ENCODE data around the gene OR8D1.

The OR8D1 gene

DNA sequence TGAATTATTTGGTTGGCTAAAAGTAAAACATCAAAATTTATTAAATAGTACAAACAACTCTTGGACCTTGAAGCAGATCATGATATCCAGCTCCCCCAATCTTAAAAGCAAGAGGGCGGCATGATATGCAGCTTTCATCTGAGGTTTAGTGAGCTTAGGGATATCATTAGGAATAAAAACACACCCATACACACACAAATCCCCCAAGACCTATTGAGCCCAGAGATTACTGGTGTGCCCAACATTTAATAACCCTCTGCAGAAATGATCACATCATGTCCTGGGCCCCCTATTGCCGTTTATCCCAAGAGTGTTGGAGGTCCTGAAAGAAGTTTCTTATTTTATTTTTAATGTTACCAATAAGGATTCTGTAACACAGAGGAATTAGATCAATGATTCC, at the start of gene OR8D1:
TSS of gene OR8D1 (minus strand) at position 101 of the 400 bp plus-strand sequence. CDS start 3,183 bp downstream, outside the sequence.
- DNase-seq (ENCODE audit: low read depth in 3 of 3, low spot score in 1 of 3) = no peak

DNA sequence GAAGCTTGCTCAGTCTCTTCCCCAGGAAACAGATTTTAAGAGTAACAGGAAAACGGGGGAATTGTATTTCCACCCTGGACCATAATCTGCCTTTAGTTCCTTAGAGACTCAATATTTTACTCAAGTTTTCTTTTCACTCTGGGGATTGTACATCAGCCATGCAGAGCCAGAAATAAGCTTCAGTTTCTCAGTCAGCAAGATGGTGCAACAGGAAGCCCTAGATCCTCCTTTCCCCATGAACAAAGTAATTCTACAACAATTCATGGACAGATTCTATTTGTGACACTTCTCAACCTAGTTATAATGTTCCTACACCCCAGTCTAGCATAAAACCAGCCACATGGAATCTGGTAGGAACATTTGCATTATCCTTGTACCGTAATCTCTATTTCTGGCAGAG, 45.8 kb upstream of the OR8D1 start:
- no peak for DNase-seq (ENCODE audit: low read depth in 3 of 3, low spot score in 1 of 3)

DNA sequence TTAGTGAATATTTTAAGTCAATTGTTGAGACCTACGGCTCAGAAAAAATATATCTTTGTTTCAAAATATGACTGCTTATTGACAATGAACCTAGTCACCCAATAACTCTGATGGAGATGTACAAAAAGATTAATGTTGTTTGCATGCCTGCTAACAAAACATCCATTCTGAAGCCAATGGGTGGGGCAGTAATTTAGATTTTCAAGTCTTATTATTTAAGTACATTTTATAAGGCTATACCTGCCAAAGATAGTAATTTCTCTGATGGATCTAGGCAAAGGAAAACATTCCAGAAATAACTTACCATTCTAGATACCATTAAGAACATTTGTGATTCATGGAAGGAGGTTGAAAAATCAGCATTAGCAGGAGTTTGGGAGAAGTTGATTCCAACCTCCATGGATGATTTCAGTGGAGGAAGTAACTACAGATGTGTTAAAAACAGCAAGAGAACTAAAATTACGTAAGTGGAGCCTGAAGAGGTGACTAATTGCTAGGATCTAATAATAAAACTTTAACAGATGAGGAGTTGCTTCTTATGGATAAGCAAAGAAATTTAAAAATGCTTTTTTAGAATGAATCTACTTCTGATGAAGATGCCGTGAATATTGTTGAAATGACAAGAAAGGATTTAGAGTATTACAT, 32.7 kb upstream of the OR8D1 start:
- no peak for DNase-seq (ENCODE audit: low read depth in 3 of 3, low spot score in 1 of 3)

DNA sequence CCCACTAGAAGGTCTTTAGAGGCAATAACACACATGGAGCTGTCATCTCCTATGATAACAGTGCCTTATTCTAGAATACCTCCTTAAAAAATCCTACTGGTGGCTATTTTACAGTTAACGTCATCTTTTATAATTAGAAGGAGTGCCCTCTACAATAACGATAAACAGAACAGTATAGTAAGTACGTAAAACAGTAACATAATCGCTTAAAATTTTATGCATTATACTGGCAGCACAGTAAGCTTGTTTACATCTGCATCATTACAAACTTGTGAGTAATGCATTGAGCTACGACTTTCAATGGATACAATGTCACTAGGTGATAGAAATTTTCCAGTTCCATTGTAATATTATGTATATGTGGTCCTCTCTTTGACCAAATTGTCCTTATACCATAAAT, 30.6 kb upstream of the OR8D1 start:
- DNase-seq (ENCODE audit: low read depth in 3 of 3, low spot score in 1 of 3) = no peak

DNA sequence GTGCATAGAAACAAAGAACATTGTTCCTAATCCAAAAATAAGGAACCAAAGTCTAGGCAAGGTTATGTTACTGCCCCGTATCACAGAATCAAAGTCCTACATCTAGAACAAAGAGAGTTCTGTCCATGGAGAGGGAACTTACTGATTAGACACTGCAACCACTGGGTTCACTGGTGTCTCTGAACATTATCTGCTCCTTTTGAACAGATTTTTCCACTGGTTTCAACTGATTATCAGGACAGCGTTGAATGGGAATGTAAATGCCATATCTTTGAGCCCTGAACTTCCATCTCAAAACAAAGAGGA, 26.3 kb upstream of the OR8D1 start:
- no peak for DNase-seq (ENCODE audit: low read depth in 3 of 3, low spot score in 1 of 3)

DNA sequence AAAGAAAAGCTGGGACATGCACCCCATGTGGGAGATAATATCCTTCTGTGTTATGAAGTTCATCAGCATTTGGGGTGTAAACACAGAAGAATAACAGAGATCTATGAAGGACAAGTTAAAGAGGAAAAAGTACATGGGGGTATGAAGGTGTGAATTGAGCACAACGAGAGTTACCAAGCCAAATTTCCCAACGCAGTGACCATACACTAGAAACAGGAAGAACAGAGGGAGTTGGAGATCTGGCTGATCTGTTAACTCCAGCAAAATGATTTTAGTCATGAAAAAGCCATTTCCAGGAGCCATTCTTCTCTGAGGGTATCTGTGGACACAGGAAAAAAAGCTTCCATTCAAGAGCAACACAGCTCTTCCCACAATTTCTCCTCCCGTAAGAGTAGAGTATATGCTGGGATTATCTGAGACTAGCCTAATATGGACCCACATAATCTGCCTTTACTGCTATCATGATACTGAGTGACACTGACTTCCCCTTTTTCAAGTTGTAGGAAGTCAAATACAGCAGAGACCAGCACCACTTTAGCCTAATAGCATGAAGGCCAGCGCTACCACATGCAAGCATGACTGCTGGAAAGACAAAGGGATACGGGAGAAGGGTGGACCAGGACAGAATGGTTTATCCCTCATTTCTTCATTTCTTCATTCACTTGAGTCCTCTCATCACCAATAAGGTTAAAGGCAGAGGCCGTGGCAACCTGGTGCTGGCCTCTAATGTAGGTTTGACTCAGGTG, 25.8 kb upstream of the OR8D1 start:
- DNase-seq (ENCODE audit: low read depth in 3 of 3, low spot score in 1 of 3) = no peak

DNA sequence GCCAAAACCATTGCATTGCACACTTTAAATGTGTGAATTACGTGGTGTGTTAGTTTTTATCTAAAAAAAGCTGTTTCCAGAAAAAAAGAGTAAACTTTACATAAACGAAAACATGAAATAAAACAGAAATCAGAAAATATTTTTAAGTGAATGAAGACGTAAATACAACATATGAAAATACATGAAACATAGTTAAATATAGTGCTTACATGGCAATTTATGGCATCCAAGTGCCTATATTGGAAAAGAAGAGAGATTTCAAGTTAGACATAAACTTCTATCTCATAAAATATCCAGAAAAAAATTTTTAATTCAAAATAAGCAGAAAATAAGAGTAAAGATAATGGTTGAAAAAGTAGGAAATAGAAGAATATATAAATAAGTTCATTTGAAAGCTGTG, 18.1 kb upstream of the OR8D1 start:
- DNase-seq (ENCODE audit: low read depth in 3 of 3, low spot score in 1 of 3) = no peak

DNA sequence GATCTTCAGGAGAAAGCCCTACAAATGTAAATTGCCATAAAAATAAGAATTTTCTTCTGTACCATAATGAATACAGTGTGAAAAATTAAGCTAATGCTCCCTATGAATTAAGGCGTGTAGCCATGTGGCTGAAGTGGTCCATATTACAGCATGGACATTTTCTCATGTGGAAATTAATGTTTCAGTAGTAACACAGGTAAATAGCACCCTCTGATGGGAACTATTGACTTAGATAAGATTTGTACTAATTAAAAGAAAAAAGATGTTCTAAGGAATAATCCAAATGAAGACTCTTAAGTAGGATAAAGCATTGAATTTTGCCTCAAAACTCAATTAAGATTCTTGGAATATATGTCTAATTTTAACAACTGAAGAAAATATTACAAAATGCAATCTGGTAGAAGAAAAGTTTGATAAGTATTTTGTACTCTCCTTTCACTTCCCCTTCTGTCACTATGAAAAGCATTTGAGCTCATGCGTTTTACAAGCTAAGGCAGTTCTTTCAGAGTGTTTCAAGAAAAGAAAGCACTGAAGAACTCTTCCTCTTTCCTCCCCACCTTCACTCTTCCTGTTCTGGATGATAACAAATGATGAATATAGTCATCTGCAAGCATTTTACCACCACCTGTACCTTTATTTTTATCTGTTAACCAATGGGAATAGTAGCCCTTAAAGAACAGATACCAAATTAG, 16.2 kb upstream of the OR8D1 start:
- DNase-seq (ENCODE audit: low read depth in 3 of 3, low spot score in 1 of 3) = no peak

DNA sequence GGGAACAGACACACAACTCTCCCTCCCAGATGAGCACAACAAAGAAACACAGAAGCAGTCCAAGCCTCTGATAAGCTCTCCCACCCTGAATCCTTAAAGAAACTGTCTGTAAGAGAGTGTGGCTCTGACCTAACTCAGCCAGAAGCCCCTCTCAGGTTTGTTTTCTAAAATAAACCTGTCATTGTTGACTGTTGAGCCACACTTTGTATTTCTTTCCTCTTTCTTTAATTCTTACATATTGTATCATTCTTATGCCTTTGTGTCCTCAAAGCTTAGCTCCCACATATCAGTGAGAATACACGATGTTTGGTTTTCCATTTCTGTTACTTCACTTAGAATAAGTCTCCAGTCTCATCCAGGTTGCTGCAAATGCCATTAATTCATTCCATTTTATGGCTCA, 14.0 kb upstream of the OR8D1 start:
- DNase-seq (ENCODE audit: low read depth in 3 of 3, low spot score in 1 of 3) = no peak

DNA sequence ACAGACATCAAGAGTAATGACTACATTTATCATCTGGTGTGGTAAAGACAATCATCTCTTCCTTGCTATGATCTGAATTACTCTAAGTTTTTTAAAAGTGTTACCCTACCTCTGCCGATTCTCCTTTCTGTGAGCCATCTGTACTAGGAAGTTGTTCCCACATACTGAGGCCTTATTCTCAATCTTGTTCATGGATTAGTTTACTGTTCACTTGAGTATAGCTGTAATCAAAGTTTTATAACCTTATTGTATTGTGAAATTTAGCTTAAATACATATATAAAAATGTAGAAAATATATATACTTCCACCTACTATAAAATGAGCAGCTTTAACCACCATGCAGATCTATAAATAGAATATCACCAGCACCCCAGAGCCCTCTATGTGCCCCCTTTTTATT, 8.6 kb upstream of the OR8D1 start:
- DNase-seq (ENCODE audit: low read depth in 3 of 3, low spot score in 1 of 3) = no peak

DNA sequence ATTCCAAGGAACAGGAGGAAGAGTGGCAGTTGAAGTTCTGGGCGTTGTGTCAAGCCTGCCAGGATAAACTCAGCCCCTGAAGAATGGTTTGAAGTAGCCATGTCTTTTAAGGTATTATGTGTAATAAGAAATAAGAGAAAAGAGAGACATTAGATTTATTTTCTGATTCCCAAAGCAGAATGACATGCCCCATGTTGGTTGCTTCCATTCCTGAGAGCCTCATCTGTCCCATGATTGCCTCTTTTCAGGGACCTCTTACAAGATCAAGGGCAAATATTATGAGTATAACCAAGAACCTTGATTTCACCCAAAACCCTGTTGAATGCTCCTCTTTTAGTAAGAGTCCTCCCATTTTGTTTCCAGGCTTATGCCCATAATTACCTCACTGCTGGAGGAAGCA, 6.3 kb upstream of the OR8D1 start, which contains the start of gene OR8D2:
TSS of gene OR8D2 (minus strand) at position 101 of the 400 bp plus-strand sequence. CDS start at position 101, 0 bp downstream.
- DNase-seq (ENCODE audit: low read depth in 3 of 3, low spot score in 1 of 3) = no peak

DNA sequence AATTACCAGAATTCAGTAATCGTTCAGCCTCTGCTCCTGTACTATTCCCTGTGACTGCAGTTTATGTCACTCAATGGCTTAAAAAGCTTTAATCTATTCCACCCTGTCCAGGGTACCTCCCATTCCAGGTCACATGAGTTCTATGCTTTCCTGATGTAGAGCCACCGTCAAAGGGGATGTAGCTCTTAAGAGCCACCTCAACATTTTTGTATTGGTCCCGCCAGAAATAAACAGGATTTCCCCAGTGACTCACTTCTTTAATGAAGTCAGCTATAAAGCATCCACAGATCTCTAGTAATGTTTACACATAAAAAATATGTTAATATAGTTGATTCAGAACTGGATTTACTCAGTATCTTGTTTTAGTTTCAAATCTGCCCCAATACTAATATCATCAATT, 1.3 kb upstream of the OR8D1 start:
- no peak for DNase-seq (ENCODE audit: low read depth in 3 of 3, low spot score in 1 of 3)

DNA sequence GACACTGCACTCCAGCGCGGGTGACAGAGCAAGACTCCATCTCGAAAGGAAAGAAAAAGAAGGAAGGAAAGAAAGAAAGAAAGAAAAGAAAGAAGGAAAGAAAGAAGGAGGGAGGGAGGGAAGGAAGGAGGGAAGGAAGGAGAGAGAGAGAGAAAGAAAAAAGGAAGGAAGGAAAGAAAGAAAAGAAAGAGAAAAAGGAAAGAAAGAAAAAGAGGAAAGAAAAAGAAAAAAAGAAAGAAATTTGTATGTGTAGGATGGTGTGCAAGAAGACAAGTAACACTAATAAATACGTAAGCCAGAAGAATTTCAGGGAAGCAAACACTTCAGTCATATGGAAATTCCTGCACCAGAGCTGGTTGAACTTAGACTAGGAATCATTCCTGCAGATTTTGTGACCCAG, 618 bp downstream of the OR8D1 start:
- no peak for DNase-seq (ENCODE audit: low read depth in 3 of 3, low spot score in 1 of 3)

DNA sequence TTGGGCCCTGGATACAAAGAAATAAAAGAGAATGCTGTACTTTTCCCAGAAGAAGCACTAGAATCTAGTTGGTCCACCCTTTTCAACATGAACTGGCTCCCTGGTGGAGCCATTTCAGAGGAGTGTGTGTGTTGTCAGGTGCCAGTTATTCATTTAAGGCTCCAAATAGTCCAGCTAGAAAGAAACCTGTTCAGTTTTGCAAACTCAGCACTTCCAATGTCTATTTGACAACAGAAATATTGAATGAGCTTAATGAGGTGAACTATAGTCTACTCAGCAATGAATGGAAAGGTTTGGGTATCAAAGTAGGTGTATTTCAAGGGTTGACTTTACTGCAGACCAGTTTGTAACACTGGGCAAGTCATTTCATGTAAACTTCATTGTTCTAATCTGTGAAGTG, 2.1 kb downstream of the OR8D1 start:
- no peak for DNase-seq (ENCODE audit: low read depth in 3 of 3, low spot score in 1 of 3)

DNA sequence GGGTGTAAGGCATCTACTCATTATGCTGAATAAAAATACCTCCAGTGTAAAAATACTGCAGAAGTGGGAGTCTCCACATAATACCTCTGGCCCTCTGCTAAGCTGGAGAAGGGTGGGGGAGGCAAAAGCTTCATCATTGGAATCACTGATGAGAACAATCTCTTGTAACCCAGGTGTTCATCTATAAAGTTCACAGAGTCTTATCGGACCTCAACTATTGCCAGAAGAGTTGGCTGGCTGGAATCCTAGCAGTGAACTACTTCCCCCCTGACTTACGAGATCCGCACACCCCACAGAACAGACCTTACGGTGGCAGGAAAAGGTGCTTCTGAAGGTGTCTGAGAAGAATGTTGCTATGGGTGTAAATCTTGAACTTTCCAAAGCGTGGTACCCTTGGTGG, 2.5 kb downstream of the OR8D1 start:
- DNase-seq (ENCODE audit: low read depth in 3 of 3, low spot score in 1 of 3) = no peak

DNA sequence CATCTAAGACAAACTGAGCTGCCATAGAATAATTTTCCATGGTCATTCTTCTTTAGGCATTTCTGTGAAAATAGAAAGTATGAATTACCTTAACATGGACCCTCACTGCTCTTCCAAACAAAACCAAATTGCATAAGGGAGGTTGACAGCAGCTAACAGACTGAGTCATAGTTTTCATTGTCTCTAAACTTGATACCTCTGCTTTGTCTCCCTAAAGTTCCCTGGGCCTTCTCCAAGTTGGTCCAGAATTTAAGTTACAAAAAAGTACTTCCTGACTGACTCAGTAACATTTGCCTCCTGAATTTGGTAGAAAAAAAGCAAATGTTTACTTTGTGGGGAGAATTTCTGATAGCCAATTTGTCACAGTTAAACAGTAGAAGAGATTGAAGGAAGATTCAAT, 3.0 kb downstream of the OR8D1 start:
- no peak for DNase-seq (ENCODE audit: low read depth in 3 of 3, low spot score in 1 of 3)

DNA sequence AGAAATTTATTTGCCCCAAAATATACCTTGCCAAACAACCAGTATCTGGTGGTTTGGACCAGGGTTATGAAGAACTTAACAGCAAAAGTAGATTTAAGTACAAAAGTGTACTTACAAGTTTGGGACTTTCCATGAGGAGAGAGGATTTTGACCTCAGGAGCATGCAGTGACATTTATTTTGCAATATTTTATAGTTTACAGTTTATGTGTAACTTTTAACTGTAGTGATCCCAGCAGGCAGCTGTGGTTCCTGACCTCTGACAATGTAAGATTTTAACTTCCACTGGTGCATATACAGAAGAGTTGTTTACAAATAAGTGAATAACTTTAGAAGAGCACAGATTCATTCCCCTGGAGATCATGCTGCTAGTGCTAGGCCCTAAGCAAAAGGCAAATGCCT, 6.7 kb downstream of the OR8D1 start:
- no peak for DNase-seq (ENCODE audit: low read depth in 3 of 3, low spot score in 1 of 3)

DNA sequence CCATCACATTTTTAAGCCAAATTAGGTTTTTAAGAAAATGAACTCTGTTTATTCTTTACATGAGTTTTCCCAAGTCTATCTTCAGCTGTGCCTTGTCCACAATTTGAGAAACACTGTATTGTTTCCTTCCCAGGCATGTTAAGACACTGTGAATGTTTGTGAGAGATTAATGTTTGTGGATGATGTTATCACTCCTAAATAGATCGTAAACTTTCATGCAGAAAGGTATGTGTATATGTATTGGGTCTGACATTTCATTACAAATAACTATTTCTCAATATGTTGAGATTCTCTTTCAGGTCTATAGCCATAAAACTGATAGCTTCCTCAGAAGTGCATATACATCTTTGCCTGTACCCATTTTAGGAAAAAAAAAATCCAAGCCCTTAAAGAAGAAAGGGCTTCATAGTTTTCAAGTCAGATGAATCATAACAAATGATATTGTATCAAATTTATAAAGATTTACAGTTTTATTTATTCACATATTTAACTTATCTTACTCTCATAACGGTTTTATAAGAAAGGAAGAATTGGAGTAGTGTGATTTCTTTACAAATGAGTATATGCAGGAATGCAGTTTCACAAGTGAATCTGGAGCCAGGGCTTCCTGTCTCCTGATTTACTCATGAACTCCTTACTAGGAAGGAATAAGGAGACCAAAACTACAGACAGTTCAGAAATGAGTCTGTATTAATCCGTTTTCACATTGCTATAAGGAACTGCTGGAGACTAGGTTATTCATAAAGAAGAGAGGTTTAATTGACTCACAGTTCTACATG, 11.2 kb downstream of the OR8D1 start:
- DNase-seq (ENCODE audit: low read depth in 3 of 3, low spot score in 1 of 3) = no peak

DNA sequence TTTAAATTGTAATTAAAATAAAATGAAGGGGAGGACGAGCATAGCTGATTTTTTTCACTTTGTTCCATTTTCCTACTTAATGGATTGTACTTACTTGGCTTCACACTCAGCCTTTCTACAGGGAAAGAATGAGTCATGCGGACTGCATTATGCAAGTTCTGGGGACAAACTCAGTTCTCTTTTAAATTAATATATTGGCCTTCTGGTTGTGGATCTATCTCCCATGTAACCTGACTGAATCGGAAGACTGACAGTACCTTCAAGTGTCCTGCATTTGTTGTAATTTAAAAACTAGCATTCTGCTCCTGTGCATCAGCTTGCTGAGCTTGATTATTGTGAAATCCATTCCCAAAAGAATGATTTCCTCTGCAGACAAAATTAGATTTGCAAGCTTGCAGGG, 12.2 kb downstream of the OR8D1 start:
- DNase-seq (ENCODE audit: low read depth in 3 of 3, low spot score in 1 of 3) = no peak

DNA sequence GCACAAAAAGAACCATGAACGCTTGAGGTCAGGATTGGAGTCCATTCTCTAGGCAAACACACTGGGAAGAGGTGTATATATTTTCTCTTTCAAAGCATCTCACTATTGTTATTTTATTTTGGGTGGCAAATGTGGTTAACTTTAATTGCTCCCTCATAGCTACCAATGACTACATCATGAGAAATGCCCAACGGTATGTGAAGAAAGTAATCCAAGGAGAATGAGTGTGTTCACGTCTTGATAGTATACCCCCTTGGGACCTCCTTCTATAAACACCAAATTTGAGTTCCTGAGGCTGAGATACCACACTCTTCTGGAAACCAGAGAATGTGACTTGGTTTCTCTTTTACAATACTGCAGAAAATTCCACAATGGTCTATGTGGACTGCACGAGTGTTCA, 15.8 kb downstream of the OR8D1 start:
- DNase-seq (ENCODE audit: low read depth in 3 of 3, low spot score in 1 of 3) = no peak

DNA sequence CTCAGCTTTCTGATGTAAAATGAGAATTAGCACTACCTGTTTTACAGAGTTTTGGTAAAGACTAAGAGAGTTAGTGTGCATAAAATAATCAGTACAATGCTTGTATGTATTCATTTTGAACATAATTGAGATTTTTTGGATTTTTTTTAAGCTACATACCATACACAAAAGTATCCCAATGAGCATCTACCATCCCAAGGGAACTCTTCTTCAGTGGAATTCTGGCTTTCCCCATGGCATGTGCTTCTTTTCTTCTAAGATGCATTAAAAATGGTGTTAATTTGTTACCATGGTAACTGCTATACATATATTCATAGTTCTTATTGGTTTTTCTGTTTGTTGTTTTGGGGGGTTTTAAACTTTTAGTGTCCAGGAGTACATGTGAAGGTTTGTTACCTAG, 17.7 kb downstream of the OR8D1 start:
- DNase-seq (ENCODE audit: low read depth in 3 of 3, low spot score in 1 of 3) = no peak

DNA sequence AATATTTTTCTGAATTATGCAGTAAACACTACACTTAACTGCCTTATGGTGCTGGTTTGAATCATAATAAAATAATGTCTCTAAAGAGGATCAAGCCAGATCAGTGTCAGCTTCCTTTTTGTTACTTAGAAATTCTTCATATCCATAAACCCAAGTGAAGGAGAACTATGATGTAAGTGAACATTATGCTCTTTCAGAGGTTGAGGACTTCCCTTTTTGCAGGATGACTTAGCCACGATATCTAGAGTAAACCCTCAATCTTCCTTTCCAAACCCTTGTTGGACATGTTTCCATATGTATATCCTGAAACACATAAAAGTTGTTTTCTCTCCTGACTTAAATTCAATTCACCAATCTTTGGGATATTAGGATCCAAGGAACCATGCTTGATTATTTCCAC, 19.1 kb downstream of the OR8D1 start:
- no peak for DNase-seq (ENCODE audit: low read depth in 3 of 3, low spot score in 1 of 3)
